GM12865 (cell line): ENCODE data around the gene NRGN.

Experiments
- DNase-seq: peaks from one replicate; pipeline ENCODE4 v3.0.0; 2010; ENCODE audit warnings: low read depth
- H3K4me3 ChIP-seq: 2 replicates; pipeline ENCODE4 v1.5.1; 2011; ENCODE audit warnings: mild to moderate bottlenecking, low read depth, low read length, control low read depth
- CTCF ChIP-seq: IDR thresholded peaks from 2 replicates; pipeline ENCODE4 v1.5.1; 2011; ENCODE audit warnings: low read length, control low read depth, low read depth, inconsistent platforms; ENCODE audit not compliant: insufficient read depth; ENCODE audit errors: missing control alignments

Gene NRGN

GRCh38 chr11:124784051-124784450 is 44.3 kb downstream of the NRGN start:
- no peak for TF ChIP-seq CTCF
- no peak for DNase-seq
- H3K4me3 ChIP-seq = no peak overlapping the region

DNA sequence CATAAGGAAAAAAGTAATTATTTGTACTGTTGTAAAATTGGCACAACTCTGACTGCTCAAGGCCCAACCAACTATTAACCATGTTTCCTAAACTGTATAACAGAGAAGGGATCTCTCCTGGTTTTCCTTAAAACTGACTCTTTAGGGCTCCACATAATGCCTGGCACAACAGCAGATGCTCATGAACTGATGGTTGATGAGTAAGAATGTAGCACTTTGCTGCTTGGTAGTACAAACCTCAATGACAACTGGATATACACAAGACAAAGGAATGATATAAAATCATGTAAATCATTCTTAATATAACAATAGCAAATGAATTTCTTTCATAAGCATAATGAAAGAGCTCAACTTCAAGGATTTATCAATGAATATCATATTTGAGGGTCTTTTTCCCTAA is 48.8 kb downstream of the NRGN start:
- no peak for TF ChIP-seq CTCF
- no peak for DNase-seq
- H3K4me3 ChIP-seq = no peak overlapping the region

- no peak overlapping the region for H3K4me3 ChIP-seq
- no peak for TF ChIP-seq CTCF
- DNase-seq = peak; percentile 39
These were observed 52.0 kb downstream of the NRGN start for GRCh38 chr11:124791626-124792341.

DNA sequence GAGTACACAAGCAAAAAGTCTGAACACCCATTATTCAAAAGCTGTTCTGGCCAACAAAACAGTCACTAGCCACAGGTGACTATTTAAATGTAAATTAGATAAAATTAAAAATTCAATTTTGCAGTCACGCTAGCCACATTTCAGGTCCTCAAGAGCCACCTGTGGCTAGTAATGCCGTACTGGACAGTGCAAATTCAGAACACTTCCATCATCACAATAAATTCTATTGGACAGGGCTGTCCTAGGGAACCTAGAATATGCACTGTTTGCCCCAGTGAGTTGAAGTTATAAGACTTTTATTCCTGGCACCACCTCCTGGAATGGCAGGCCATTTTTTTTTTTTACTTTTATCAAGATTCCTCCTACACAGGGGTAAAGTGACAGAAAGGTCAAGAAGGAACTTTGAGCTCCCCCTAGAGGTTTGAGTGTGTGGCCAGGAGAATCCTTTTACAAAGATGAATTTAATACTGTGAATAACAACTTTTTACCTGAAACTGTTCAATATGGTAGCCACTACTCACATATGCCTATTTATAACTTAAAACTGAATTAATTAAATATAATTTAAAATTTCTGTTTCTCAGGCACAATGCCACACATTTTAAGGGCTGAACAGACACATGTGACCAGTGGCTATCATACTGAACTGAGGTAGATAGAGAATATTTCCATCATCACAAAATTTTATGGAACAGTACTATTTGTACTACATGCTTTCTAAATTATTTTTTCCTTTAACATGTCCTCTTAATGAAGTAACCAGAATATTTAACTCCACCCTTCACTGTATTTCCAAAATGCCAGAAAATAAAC is 53.9 kb downstream of the NRGN start:
- DNase-seq = peak; percentile 76
- H3K4me3 ChIP-seq = no peak overlapping the region
- peak; percentile 69 for TF ChIP-seq CTCF

DNA sequence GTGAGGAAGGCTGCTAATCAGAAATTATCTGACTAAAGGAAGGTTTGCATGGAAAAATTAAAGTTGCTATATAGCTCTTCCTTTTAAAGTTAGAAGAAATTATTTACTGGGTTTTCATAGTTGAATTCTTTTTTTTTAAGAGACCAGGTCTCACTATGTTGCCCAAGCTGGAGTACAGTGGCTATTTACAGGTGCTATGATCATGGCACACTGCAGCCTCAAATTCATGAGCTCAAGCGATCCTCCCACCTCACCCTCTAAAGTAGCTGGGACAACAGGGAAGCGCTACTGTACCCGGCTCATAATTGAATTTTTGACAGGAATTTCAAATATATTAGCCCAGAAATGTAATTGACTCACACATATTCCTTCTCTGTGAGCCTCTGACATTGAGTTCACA is 56.6 kb downstream of the NRGN start:
- H3K4me3 ChIP-seq = no peak overlapping the region
- DNase-seq = no peak
- no peak for TF ChIP-seq CTCF
